Choroid plexus epithelial cell (primary cell): ENCODE results near the gene CAND1.
A peak's percentile ranks its signal among the peaks of the same experiment; 100 is the strongest.

Experiments
- DNase-seq: peaks from one replicate; pipeline ENCODE4 v3.0.0-alpha.2; 2010; ENCODE audit warnings: low read depth
- H3K4me3 ChIP-seq: 2 replicates; pipeline ENCODE4 v1.5.1; 2011; ENCODE audit warnings: low read depth, mild to moderate bottlenecking, control low read depth, low read length, moderate library complexity
- TF ChIP-seq, protein P1 (sequence below): conservative IDR thresholded peaks from 2 replicates; pipeline ENCODE4 v1.5.1; 2011; ENCODE audit warnings: low read depth, mild to moderate bottlenecking, control low read depth, inconsistent platforms, low read length, moderate library complexity

Gene CAND1

DNA sequence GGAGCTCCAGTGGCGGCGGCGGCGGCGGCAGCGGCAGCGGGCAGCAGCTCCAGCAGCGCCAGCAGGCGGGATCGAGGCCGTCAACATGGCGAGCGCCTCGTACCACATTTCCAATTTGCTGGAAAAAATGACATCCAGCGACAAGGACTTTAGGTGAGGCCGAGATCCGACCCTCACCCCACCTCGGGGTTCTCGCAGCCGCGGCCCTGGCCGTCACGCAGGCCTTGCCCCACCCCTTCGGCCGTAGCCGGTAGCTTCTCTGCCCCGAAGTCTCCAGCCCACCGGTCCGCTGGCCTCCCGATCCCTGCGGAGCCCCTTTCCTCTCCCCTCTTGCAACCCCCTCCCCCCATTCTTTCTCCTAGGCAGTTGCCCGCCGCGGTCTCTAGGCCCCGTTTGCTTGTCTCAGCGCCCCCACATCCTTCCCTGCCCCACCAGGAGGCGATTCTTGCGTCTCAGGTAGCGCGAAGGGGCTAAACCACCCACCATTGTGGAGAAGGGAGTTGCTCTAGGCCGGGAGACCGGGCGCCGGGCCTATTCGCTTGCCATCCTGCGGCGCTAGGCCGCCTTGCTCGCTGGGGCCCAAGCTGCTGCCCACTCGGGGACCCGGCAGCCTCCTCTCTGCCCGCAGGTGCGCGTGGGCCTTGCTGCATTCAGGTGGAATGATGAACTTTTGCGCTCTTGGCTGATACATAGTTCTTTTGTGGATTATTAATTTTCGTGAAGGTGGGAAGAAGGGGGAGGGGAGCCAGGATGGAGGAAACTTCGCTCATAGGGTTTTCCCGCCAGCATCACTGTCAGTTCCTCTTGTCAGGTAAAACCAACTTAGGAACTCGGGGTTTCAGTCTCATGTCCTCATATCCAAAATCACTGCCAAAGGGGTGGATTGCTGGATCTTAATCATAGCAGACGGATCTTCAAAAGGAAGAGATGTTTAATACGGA lies 745 bp downstream of the CAND1 start:
- TF ChIP-seq, protein P1, sequence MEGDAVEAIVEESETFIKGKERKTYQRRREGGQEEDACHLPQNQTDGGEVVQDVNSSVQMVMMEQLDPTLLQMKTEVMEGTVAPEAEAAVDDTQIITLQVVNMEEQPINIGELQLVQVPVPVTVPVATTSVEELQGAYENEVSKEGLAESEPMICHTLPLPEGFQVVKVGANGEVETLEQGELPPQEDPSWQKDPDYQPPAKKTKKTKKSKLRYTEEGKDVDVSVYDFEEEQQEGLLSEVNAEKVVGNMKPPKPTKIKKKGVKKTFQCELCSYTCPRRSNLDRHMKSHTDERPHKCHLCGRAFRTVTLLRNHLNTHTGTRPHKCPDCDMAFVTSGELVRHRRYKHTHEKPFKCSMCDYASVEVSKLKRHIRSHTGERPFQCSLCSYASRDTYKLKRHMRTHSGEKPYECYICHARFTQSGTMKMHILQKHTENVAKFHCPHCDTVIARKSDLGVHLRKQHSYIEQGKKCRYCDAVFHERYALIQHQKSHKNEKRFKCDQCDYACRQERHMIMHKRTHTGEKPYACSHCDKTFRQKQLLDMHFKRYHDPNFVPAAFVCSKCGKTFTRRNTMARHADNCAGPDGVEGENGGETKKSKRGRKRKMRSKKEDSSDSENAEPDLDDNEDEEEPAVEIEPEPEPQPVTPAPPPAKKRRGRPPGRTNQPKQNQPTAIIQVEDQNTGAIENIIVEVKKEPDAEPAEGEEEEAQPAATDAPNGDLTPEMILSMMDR: no peak
- DNase-seq: peak; percentile 35
- peak overlapping the region; percentile 91 for H3K4me3 ChIP-seq

DNA sequence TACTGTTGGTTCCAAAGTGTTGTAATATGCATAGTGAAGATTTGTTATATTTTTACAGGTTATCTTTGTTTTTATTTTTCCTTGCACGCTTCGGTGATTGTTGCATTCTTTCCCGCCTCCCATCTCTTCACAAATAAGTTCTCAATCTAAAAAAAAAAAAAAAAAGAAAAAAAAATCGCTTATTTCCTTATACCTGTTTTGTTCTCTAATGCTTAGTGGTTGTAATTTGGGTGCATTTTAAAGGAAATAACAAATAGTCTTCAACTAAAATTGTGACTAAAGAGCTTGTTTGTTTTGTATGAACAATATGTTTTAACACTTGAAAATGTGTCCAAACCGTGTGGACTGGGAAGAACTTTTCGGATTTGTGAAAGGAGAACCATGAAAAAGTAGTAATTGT lies 1.5 kb downstream of the CAND1 start:
- DNase-seq: no peak
- peak overlapping the region; percentile 91 for H3K4me3 ChIP-seq
- TF ChIP-seq, protein P1: no peak

DNA sequence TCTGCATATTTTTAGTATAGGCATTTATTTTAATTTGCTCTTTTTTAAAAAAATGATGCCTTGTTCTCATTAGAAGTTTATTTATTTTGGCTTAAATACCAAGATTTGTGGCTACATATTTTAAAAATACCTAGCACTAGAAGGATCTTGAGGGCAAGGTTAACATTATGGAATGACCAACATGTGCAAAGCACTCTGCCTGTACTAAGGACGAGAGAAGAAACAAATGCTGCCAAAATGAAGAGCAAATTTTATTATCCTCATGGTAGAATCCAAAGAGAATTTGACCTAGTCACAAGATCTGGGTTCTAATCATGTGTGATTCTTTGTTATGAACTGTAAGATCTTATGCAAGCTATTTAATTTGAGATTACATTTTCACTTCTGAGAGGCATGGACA lies 2.8 kb downstream of the CAND1 start:
- TF ChIP-seq, protein P1: no peak
- peak; percentile 90 for DNase-seq
- H3K4me3 ChIP-seq: peak overlapping the region; percentile 91

DNA sequence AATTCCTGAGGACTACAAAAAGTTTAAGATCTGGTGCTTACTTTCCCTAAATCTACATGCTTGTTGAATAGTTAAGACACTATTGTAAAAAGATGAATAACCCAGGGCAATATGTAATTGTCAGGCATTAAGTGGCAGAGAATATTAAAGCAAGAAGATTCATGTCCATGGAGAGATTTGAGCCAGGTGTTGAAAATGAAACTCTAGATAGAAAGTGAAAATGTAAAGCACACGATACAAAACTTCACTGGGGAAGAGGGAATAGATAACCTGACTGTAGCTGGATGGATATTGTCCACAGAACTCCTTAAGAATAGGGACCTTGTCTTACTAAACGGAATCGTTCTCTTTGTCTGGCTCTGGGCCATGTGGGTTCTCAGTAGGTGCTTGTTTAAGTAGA lies 5.0 kb downstream of the CAND1 start:
- TF ChIP-seq, protein P1: no peak
- H3K4me3 ChIP-seq: no peak overlapping the region

DNA sequence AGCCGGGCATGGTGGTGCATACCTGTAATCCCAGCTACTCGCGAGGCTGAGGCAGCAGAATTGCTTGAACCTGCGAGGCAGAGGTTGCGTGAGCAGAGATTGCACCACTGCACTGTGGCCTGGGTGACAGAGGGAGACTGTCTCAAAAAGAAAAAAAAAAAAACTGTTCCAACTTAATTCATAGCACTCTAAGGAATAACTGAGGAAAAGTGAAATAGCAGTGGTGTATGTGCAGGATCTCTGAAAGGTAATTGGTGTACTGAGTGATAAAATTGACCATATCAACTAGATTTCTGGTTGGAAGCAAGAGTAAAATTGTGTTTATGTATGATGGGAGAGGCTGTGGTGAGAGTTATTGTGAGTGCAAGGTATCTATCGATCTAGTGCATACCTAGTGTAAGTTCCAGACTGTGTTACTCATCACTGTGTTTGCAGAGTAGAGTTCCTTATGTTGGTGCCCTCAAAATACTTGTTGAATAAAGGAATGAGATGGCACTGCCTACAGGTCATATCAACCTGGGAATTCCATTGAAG lies 6.3 kb downstream of the CAND1 start:
- DNase-seq: no peak
- TF ChIP-seq, protein P1: no peak
- H3K4me3 ChIP-seq: no peak overlapping the region

More for the DNA sequence above, 5.0 kb downstream of the CAND1 start:
- DNase-seq: no peak

DNA sequence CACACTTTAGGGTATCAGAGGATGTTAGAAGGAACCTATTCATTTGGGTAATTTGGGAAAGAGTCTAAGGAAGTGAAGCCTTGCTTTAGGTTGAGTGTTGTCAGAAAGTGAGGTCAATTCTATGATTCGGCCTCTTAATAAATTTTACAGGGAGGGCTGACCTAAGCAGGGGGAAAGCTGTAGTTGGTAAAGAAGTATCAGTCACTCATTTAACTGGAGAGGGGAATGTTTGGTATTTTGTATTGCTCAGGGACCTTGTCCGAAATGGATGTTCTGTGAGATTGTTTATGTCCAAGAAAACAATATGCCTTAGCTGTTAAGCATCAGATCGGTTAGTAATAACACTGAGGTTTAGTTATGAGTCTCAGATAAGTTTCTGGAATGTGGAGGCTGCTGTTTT lies 7.3 kb downstream of the CAND1 start:
- H3K4me3 ChIP-seq: no peak overlapping the region
- TF ChIP-seq, protein P1: no peak
- peak; percentile 40 for DNase-seq
